Upper lobe of left lung (tissue), 4 donors: ENCODE results near the gene PCDHA3.

Source experiments
- EP300 ChIP-seq, 4 donors: sonication (generic); formaldehyde crosslinking; IDR thresholded peaks; one replicate each; pipeline ENCODE4 v1.5.1; 2017; ENCODE audit warnings: antibody characterized with exemption in 4 of 4, control low read depth in 2 of 4
- POLR2A ChIP-seq, 4 donors: fragments of 450-650 bp; IDR thresholded peaks; one replicate each; pipeline ENCODE4 v1.5.1; 2016 to 2017; ENCODE audit warnings: antibody characterized with exemption in 4 of 4, mild to moderate bottlenecking in 2 of 4
- POLR2AphosphoS5 ChIP-seq, 2 donors: sonication (generic); formaldehyde crosslinking; IDR thresholded peaks; one replicate each; pipeline ENCODE4 v1.5.1; 2017; ENCODE audit warnings: antibody characterized with exemption in 2 of 2
- TF ChIP-seq, protein P1 (sequence below), 6 experiments: fragments of 450-650 bp in 4 of 6; fragments of 200-600 bp in 2 of 6; sonication (generic) in 2 of 6; IDR thresholded peaks; one replicate each; pipeline ENCODE4 v1.5.1; 2016 to 2019; ENCODE audit warnings: antibody characterized with exemption in 6 of 6

DNA sequence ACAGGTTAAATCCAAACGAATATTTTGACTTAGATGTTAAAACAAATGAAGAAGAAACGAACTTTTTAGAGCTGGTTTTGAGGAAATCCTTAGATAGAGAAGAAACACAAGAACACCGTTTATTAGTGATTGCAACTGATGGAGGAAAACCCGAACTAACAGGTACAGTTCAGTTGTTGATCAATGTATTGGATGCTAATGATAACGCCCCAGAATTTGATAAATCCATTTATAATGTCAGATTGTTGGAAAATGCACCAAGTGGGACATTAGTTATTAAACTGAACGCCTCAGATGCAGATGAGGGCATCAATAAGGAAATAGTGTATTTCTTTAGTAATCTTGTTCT, 21.4 kb downstream of the PCDHA3 start:
- TF ChIP-seq, protein P1, sequence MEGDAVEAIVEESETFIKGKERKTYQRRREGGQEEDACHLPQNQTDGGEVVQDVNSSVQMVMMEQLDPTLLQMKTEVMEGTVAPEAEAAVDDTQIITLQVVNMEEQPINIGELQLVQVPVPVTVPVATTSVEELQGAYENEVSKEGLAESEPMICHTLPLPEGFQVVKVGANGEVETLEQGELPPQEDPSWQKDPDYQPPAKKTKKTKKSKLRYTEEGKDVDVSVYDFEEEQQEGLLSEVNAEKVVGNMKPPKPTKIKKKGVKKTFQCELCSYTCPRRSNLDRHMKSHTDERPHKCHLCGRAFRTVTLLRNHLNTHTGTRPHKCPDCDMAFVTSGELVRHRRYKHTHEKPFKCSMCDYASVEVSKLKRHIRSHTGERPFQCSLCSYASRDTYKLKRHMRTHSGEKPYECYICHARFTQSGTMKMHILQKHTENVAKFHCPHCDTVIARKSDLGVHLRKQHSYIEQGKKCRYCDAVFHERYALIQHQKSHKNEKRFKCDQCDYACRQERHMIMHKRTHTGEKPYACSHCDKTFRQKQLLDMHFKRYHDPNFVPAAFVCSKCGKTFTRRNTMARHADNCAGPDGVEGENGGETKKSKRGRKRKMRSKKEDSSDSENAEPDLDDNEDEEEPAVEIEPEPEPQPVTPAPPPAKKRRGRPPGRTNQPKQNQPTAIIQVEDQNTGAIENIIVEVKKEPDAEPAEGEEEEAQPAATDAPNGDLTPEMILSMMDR (IDR thresholded peaks at IDR 0.05): no peak
- TF ChIP-seq EP300 (IDR thresholded peaks at IDR 0.05) (no peak), POLR2AphosphoS5 (IDR thresholded peaks at IDR 0.05) (no peak), POLR2A (IDR thresholded peaks at IDR 0.05) (no peak)
